Stomach (tissue), 9 donors: Measurements from ENCODE around the gene NUDCD2. TPM values are rescaled to one million over a fixed set of nuclear protein-coding genes. Genes with fewer than 3 reads are reported as not detected.
"Not testable (repeated sequence)": the region's sequence is repeated elsewhere in the genome, so short reads cannot be mapped to it uniquely, and the experiment has no call there.

ENCODE experiments used
- DNase-seq, 2 donors: peaks; one replicate each; pipeline versions ENCODE4 v3.0.0 to v3.0.0-alpha.2; 2013 to 2019
- H3K27ac ChIP-seq, 5 donors: fragments of 200-600 bp in 4 of 5; sonication (generic) in 4 of 5; one replicate each; pipeline ENCODE4 v1.5.1; 2013 to 2019; ENCODE audit warnings: mild to moderate bottlenecking in 1 of 5, moderate library complexity in 1 of 5
- H3K27me3 ChIP-seq, 3 donors: fragments of 200-600 bp; sonication (generic); one replicate each; pipeline ENCODE4 v1.5.1; 2017 to 2019; ENCODE audit warnings: mixed run types in 1 of 3
- H3K36me3 ChIP-seq, 4 donors: fragments of 200-600 bp; sonication (generic); 1 replicate in 3 of 4; 2 replicates in 1 of 4; pipeline ENCODE4 v1.5.1; 2016 to 2019
- H3K4me1 ChIP-seq, 4 donors: fragments of 200-600 bp; sonication (generic); one replicate each; pipeline ENCODE4 v1.5.1; 2016 to 2019
- H3K4me3 ChIP-seq, 4 donors: fragments of 200-600 bp; sonication (generic) in 3 of 4; one replicate each; pipeline ENCODE4 v1.5.1; 2016 to 2019; ENCODE audit warnings: mild to moderate bottlenecking in 1 of 4
- H3K9me3 ChIP-seq, 4 donors: fragments of 200-600 bp; sonication (generic); one replicate each; pipeline ENCODE4 v1.5.1; 2016 to 2019
- EP300 ChIP-seq: sonication (generic); formaldehyde crosslinking; IDR thresholded peaks from one replicate; pipeline ENCODE4 v1.6.1; 2017; ENCODE audit warnings: antibody characterized with exemption
- POLR2A ChIP-seq, 4 donors: fragments of 450-650 bp; IDR thresholded peaks; one replicate each; pipeline ENCODE4 v1.6.1; 2016; ENCODE audit warnings: antibody characterized with exemption in 4 of 4, control low read depth in 2 of 4, mild to moderate bottlenecking in 1 of 4, moderate library complexity in 1 of 4
- POLR2AphosphoS5 ChIP-seq, 3 donors: sonication (generic); formaldehyde crosslinking; IDR thresholded peaks; one replicate each; pipeline ENCODE4 v1.6.1; 2016; ENCODE audit warnings: antibody characterized with exemption in 3 of 3
- WGBS, 5 donors: extraction: QIAGEN DNeasy Blood & Tissue Kit in 3 of 5; methylation state at CpG; one replicate each; pipeline versions ENCODE4 v1.1.5 to v1.1.7; 2013 to 2018; 5-methylcytosine and 5-hydroxymethylcytosine counted together
- intact Hi-C: fragments of 100-400 bp; cut with DNase I; formaldehyde crosslinking; loops from one replicate; pipeline ENCODE4 v1.15.1; 2023; ENCODE audit warnings: low total_unique reads
- polyA plus RNA-seq, 3 donors: library from polyadenylated mRNA; stranded (reverse); fragments of 200-250 nt; gene quantifications; one replicate each; pipeline ENCODE4 v1.2.3, GENCODE V29; 2013
- total RNA-seq, 5 donors: library from RNA; depleted of rRNA; stranded (reverse); fragments of >200 nt; gene quantifications; one replicate each; pipeline versions ENCODE4 v1.1.0 to v1.2.3, GENCODE V29; 2014 to 2016
- TF ChIP-seq, protein P1 (sequence below), 7 experiments: fragments of 450-650 bp in 4 of 7; fragments of 200-600 bp in 3 of 7; sonication (generic) in 3 of 7; IDR thresholded peaks; one replicate each; pipeline ENCODE4 v1.5.1; 2016 to 2019; ENCODE audit warnings: antibody characterized with exemption in 7 of 7, control low read depth in 2 of 7, mild to moderate bottlenecking in 1 of 7
- donor health status: healthy with polysubstance abuse.
- donor health status: Bipolar disorder and iron deficiency.
- donor health status: healthy.

Gene NUDCD2
- total and polyA plus RNA-seq, 8 donors: 1.2 to 15.1 (median 5.9) TPM; not detected in 1

DNA sequence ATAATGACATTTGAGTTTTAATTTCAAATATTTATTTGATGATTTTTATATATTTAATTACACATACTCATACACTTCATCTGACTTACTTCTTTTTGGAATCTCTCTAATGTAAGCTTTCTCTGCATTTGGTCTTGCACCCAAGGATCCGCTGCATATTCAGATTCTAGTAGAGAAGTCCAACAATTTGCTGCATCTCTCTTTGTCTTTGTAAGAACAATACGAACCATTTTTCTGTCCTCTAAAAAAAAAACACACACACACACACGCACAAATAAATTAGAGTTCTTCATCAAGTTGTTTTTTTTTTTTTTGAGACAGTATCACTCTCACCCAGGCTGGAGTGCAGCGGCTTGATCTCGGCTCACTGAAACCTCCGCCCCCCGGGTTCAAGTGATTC, 3.1 kb downstream of the NUDCD2 start:
- H3K9me3 ChIP-seq: no peaks in the 10 kb centered on the region
- DNase-seq: no peak
- H3K36me3 ChIP-seq: peaks cover 0 to 41% (median 38%) of the 10 kb centered on the region in 4 donors
- no peaks in the 10 kb centered on the region for H3K27me3 ChIP-seq
- no peak overlapping the region for H3K4me3 ChIP-seq
- peaks cover 14 to 34% (median 29%) of the 10 kb centered on the region in 4 donors for H3K4me1 ChIP-seq
- WGBS, 5 donors: 93 to 97% (median 96%) methylated on average over 7 of the region's 7 CpGs
- intact Hi-C loops: no loop called here
- TF ChIP-seq POLR2AphosphoS5 (IDR thresholded peaks at IDR 0.05) (no peak), EP300 (no peak), POLR2A (IDR thresholded peaks at IDR 0.05) (no peak)
- TF ChIP-seq, protein P1, sequence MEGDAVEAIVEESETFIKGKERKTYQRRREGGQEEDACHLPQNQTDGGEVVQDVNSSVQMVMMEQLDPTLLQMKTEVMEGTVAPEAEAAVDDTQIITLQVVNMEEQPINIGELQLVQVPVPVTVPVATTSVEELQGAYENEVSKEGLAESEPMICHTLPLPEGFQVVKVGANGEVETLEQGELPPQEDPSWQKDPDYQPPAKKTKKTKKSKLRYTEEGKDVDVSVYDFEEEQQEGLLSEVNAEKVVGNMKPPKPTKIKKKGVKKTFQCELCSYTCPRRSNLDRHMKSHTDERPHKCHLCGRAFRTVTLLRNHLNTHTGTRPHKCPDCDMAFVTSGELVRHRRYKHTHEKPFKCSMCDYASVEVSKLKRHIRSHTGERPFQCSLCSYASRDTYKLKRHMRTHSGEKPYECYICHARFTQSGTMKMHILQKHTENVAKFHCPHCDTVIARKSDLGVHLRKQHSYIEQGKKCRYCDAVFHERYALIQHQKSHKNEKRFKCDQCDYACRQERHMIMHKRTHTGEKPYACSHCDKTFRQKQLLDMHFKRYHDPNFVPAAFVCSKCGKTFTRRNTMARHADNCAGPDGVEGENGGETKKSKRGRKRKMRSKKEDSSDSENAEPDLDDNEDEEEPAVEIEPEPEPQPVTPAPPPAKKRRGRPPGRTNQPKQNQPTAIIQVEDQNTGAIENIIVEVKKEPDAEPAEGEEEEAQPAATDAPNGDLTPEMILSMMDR (IDR thresholded peaks at IDR 0.05): no peak
- no peak overlapping the region for H3K27ac ChIP-seq

DNA sequence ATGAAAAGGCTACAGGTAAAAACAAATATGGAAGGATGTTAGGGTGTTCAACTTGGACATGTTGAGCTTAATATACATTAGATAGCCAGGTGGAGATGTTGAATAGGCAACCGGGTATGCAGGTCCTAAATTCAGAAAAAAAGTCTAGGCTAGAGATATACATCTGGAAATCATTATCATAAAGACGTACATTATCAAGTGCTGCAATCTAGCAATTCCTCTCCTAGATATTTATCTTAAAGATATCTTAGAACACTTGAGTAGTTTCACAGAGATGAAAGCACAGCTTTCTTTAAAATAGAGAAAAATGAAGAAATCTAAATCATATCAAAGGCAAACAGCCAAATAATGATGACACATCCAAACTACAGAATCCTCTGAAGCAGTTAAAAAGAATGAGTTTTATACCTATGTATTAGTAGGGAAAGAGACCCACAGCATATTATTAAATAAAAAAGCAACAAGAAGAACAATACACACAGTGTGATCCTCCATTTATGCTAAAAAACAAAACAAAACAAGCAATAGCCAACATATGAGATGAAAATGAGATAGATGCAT, 3.8 kb downstream of the NUDCD2 start:
- H3K4me1 ChIP-seq: peaks cover 13 to 27% (median 22%) of the 10 kb centered on the region in 4 donors
- WGBS, 5 donors: 87 to 95% (median 93%) methylated on average over 2 of the region's 2 CpGs
- no peak overlapping the region for H3K4me3 ChIP-seq
- no peaks in the 10 kb centered on the region for H3K9me3 ChIP-seq
- intact Hi-C loops: no loop called here
- peaks cover 0 to 48% (median 44%) of the 10 kb centered on the region in 4 donors for H3K36me3 ChIP-seq
- TF ChIP-seq POLR2AphosphoS5 (IDR thresholded peaks at IDR 0.05) (no peak), EP300 (no peak), POLR2A (IDR thresholded peaks at IDR 0.05) (no peak)
- TF ChIP-seq, protein P1 (IDR thresholded peaks at IDR 0.05): no peak
- no peaks in the 10 kb centered on the region for H3K27me3 ChIP-seq
- H3K27ac ChIP-seq: no peak overlapping the region
- no peak for DNase-seq

DNA sequence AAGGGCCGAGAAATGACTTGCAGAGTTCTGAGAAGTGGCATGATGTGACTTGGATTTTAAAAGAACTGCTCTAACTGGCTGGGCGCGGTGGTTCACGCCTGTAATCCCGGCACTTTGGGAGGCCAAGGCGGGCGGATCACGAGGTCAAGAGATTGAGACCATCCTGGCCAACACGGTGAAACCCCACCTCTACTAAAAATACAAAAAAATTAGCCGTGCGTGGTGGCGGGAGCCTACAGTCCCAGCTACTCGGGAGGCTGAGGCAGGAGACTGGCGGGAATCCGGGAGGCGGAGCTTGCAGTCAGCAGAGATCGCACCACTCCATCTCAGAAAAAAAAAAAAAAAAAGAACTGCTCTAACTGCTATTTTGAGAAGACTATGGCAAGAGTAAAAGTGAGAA, 4.5 kb downstream of the NUDCD2 start:
- intact Hi-C loops, DNase-seq, H3K9me3 ChIP-seq, H3K27ac ChIP-seq, H3K4me3 ChIP-seq, H3K27me3 ChIP-seq: not testable (repeated sequence)
- peaks cover 0 to 55% (median 49%) of the 10 kb centered on the region in 4 donors for H3K36me3 ChIP-seq
- peaks cover 13 to 21% (median 16%) of the 10 kb centered on the region in 4 donors for H3K4me1 ChIP-seq
- WGBS, 5 donors: 94 to 98% (median 95%) methylated on average over 17 of the region's 17 CpGs

DNA sequence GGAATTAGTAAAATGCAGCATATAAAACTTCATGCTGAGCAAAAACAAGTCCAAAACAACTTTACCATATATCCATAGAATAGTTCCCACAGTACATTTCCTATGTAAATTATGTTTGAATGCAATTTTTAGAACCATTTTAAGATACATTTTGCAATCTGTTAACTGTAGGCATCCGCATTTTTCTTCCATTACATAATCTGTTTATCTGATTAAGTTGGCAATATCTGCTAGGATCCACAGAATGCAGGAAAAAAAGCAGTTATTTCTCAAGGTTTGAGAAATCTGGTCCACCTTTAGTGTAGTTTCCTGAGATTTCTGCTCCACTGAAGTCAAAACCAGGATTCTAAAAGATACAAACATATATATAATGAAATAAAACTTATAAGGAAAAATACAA, 6.2 kb downstream of the NUDCD2 start:
- Histone ChIP-seq H3K27ac (no peak overlapping the region), H3K9me3 (no peaks in the 10 kb centered on the region), H3K27me3 (no peaks in the 10 kb centered on the region), H3K36me3 (peaks cover 3 to 65% (median 64%) of the 10 kb centered on the region in 4 donors), H3K4me3 (no peak overlapping the region), H3K4me1 (peaks cover 7 to 14% (median 10%) of the 10 kb centered on the region in 4 donors)
- DNase-seq: no peak
- TF ChIP-seq POLR2AphosphoS5 (IDR thresholded peaks at IDR 0.05) (no peak), POLR2A (IDR thresholded peaks at IDR 0.05) (no peak), EP300 (no peak)
- TF ChIP-seq, protein P1 (IDR thresholded peaks at IDR 0.05): no peak
- 66 to 80% (median 77%) methylated on average over 1 of the region's 1 CpG for WGBS, 5 donors
- intact Hi-C loops: no loop called here

DNA sequence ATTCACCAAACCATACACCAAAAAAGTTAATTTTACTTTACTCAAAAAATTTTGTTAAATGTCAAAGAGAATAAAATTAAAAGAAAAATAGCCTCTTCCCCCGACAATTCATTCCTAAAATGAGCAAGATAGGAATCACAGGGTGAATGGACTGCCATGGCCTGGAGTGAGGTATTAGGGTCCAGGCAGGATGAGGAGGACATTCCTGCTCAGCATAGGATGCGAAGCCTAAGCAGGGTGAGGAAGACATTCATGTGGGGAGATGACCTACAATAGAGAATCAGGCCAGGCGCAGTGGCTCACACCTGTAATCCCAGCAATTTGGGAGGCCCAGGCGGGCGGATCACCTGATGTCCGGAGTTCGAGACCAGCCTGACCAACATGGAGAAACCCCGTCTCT, 8.4 kb downstream of the NUDCD2 start:
- no peak for TF ChIP-seq EP300
- TF ChIP-seq POLR2A (IDR thresholded peaks at IDR 0.05): no peak
- no peak for TF ChIP-seq POLR2AphosphoS5 (IDR thresholded peaks at IDR 0.05)
- TF ChIP-seq, protein P1 (IDR thresholded peaks at IDR 0.05): no peak
- WGBS, 5 donors: 91 to 98% (median 96%) methylated on average over 8 of the region's 8 CpGs
- Histone ChIP-seq H3K4me3 (no peak overlapping the region), H3K27ac (no peak overlapping the region), H3K4me1 (no peaks in the 10 kb centered on the region), H3K27me3 (no peaks in the 10 kb centered on the region), H3K9me3 (no peaks in the 10 kb centered on the region), H3K36me3 (peaks cover 14 to 86% (median 84%) of the 10 kb centered on the region in 4 donors)
- intact Hi-C loops: no loop called here
- no peak for DNase-seq
